ENCODE data around the gene RP2.

GRCh38 chrX:46792810-46793188, 44.0 kb upstream of the RP2 start:
- TF ChIP-seq POLR2A (IDR thresholded peaks at IDR 0.05) = no peak
- TF ChIP-seq CTCF (IDR thresholded peaks at IDR 0.05) = no peak

Data from heart left ventricle (tissue), 13 donors.